ENCODE data around the gene MYO7A.

The MYO7A gene

DNA sequence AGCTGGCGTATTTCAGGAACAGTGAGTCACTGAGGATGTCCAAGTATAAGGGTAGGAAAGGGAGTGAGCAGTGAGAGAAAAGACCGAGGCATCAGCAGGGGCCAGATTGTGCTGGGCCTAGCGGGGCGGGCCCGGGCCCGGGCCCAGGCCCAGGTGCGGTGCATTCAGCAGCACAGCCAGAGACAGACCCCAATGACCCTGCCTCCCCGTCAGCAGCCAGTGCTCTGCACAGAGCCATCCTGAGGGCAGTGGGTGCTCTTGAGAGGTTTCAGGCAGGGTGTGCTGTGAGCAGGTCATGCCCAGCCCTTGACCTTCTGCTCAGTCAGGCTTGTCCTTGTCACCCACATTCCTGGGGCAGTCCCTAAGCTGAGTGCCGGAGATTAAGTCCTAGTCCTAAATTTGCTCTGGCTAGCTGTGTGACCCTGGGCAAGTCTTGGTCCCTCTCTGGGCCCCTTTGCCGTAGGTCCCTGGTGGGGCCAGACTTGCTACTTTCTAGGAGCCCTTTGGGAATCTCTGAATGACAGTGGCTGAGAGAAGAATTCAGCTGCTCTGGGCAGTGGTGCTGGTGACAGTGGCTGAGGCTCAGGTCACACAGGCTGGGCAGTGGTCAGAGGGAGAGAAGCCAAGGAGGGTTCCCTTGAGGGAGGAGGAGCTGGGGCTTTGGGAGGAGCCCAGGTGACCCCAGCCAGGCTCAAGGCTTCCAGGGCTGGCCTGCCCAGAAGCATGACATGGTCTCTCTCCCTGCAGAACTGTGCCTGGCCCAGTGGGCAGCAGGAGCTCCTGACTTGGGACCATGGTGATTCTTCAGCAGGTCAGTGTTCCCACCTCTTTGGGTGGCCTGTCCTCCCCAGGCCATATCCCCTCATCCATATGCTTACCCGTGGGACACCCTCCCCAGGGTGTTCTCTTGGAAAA lies 2.1 kb downstream of the MYO7A start:
- DNase-seq: no peak

DNA sequence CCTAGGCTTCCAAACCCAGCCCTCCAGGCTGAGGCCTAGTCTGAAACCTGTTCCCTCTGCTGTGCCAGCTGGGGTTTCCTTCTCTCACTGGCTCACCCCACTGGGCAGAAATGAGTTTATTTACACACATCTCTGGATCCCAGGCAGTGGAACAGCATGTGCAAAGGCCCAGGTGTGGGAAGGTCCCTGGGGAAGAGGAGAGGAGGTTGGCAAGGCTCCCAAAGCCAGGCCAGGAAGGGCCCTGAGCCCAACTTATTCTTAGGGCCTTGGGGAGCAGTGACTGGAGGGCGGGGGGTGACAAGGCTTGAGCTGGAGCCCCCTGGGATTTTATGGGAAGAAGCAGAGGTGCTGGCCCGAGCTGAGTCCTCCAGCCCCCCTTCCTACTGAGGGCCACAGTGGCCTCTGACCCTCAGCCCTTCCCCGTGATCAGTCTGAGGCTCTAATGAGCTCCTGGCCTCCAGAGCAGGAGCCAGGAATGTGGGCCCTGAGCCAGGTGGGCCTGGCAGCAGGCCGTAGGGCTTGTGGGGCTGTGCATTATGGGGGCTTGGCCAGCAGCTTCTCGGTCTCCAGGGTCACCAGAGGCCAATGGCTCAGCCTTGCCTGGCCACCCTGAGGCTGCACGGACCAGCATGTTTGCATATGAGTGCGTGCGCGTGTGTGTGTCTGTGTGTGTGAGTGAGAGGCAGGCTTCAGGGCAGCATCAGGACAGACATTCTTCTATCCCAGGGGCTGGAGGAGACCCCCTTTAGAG lies 2.9 kb downstream of the MYO7A start:
- no peak for DNase-seq

DNA sequence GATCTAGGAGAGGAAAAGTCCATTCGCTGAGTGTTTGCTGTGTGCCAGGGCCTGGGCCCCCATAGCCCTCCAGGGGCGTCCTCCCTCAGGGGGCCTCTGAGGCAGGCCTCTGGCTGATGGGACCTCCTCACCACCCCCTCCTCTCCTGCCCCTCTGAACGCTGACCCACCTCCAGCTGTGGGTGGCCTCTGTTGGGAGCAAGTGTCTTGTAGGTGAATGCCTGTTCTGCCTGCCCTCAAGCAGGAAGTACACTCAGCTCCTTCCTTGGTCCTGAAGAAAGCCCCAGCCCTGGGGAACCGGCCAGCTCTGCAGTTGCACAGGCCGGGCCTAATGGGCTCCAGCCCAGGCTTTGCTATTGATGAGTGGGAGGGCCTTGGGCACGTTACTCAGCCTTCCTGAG lies 3.5 kb downstream of the MYO7A start:
- DNase-seq: no peak

DNA sequence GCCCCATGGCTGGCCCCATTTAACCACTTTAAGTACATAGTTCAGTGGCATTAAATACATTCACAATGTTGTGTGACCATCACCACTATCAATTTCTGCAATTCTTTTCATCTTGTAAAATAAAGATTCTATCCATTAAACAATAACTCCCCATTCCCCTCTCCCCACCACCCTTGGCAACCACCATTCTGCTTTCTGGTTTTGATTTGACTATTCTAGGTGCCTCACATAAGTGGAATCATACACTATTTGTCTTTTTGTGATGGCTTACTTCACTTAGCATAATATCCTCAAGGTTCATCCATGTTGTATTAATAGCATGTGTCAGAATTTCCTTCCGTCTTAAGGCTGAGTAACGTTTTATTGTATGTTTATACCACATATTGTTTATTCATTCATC lies 7.0 kb downstream of the MYO7A start:
- DNase-seq: no peak

DNA sequence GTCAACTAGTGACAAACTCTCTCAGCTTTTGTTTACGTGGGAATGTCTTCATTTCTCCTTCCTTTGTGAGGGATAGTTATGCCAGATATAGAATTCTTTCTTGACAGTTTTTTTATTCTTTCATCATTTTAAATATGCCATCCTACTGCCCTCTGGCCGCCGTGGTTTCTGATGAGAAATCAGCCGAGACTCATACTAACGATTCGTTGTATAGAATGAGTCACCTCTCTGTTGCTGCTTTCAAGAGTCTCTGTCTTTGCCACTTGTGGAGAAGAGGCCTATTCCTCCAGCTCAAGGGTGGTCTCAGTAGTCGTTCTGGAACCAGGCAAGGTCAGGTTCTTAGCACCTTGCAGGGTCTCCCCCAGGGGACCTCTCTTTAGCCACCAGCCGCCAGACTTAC lies 8.0 kb downstream of the MYO7A start:
- DNase-seq: no peak

DNA sequence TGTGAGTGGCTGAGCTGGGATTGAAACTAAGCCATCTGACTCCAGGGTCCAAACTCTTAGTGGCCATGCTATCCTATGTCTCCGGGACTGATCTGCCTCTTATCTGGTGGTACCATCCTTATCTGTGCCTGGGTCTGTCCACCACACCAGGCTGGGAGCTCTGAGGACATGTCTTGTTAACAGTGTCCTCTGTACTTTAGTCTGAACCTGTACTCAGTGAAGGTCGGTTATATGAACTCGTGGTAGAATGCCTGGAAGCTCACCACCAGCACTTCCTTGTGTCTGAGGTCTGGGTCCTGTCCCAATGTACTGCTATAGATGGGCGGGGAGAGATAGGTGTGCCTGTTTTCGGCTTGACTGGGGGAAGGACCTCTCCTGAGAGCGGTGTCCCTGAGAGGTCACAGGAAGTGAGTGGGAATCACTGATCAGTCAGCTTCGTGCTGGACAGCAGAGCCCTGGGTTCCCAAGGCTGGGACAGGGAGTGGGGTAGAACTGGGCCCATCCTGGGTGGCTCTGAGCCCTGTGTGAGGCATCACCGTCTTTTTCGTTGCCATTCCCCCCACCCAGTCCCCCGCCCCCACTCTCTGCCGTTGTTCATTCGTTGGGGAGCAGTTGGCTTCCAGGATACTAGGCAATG lies 8.9 kb downstream of the MYO7A start:
- DNase-seq: no peak

DNA sequence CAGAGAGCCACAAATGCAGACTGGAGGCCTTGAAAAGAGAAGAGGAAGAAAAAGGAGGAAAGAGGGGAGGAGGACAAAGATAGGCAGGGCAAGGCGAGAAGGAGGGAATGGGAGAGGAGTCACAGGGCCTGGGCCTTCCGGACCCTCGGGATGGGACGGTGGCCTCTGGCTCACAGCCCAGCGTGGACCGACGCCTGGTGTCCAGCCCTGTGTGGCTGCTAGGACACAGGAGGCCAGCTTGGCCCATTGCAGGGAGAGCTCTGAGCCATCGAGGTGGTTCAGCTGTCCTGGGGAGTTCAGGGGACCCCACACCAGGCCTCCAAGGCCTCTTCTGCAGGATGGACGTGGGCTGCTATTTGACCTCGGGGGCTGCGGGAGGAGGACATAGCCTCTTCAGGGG lies 9.4 kb downstream of the MYO7A start:
- DNase-seq: no peak

DNA sequence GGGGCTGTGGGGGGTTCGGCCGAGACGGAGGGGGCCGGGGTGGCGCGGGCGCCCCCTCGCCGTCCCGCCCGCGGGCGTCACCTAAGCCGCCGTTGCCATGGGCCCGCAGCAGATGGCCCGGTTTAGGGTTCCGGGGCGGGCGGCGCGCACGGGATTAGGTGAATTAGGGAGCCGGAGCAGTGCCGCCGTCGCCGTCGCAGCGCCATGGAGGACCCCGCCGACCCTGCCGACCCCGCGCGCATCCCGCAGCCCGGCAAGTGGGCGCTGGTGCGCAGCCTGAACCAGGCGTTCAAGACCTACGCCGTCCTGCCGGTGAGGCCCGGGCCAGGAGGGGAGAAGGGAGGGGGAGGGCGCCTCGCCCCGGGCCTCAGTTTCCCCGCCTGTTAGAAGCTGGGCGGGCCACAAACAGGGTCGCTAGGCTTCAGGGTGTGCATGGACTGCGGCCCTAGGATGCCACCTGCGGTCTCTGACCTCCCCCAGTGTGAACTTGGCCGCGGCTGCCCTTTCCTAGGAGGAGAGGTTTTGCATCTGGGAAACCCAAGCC lies 10.1 kb downstream of the MYO7A start:
- no peak for DNase-seq

DNA sequence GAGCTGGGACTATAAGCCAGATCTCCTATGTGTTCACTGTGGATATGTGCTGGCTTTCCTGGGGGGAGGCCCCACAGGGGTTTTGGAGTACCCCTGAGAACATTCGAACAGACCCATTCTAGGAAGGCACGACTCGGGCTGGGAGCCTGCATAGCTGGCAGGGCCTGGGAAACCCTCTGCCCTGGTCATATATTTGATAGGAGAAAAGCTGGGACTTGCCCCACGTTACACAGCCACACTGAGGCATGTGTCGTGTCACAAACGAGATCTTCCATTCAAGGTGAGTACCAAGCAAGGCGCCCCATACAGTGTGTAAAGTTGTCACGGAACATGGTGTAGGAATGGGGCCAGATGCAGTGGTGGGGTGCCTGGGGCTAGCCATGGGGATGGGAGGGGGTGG lies 11.2 kb downstream of the MYO7A start:
- no peak for DNase-seq

DNA sequence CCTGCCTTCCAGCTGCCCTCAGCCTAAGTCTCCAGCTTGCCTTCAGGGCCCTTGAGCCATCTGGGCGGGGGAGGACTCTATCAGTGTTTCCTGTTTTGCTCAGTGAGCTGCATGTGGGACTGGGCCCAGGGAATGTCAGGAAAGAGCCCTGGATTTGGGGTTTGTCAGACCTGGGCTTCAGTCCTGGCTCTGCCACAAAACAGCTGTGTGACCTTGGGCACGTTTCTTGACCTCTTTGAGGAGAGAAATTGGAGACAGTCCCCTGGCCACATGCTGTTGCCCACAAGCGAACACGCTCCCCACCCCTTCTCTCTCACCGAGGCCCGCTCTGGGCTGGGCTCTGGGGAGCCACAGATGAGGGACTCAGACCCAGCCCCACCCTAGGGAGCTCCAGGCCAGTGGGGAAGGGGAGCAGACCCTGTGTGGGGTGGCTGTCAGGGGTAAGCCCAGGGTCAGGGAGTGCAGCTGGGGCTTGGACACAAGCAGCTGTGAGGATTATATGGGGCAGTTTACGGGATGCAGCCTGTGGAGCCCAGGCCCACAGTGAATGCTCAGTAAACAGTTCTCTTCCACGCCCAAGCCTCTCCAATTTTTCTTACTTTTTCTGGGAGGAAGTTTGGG lies 12.3 kb downstream of the MYO7A start:
- DNase-seq: no peak

DNA sequence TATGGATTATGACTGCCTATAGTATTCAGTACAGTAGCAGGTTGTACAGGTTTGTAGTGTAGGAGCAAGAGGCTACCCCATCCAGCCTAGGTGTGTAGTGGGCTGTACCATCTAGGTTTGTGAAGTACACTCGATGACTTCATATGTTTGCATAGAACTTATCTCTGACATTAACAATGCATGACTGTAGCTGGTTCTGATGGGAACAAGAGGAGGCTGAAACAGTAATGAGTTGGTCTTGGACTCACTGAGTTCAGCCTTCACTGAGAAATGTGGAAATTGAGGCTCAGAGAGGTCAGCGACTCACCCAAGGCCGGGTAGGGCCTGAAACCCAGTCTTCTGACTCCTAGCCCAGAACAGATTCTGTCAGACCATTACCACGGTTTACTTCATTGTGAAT lies 13.0 kb downstream of the MYO7A start:
- no peak for DNase-seq

DNA sequence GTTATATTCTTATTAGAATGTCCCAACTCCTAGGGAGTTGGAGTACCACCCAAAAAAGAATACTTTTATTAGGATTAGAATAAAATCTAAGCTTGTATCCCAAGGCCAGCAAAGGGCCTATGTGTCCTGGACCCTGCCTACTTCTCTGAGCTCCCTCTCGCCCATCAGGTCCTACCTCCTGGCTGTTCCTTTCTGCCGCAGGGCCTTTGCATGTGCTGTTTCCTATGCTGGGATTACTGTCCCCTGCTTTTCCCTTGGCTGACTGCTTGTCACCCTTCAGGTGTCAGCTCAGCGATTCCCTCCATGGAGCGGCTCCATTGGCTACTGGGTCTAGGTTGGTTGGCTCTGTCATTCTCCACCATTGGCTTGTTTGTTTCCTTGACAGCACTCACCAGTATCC lies 13.4 kb downstream of the MYO7A start:
- DNase-seq: no peak

DNA sequence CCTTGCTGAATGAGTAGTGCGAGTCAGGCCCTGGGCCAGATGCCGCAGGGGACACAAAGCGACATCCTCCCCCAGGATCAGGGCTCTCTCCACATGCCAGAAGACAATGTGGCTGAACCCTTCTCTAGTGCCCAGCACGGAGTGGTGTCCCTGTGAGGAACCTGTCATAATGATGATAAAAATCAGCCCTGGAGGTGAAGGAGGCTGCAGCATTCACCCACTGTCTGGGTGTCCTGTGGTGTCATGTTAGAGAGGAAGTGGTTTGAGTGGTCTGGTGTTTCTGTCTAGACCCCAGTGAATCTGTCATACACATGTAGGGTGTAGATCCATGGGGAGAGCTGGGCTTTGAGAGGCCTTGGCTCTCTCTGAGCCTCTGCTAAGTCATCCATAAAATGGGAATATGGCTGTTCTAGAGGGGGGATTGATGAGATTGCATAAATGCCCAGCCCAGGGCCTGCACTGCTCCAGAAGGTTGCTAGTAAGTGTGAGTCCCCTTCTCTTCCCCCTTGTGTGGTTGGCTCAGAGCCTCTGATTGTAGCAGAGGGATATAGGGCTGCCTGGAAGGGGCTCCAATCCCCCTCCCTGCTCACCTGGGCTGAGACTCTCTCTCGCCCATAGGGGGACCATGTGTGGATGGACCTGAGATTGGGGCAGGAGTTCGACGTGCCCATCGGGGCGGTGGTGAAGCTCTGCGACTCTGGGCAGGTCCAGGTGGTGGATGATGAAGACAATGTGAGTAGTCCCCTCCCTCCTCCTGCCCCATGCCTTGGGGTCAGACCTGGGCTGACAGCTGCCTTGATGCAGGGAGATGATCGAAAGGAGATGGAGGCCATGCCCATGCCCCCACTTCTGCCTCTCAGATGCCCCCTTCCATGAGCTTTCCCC lies 14.3 kb downstream of the MYO7A start:
- no peak for DNase-seq

DNA sequence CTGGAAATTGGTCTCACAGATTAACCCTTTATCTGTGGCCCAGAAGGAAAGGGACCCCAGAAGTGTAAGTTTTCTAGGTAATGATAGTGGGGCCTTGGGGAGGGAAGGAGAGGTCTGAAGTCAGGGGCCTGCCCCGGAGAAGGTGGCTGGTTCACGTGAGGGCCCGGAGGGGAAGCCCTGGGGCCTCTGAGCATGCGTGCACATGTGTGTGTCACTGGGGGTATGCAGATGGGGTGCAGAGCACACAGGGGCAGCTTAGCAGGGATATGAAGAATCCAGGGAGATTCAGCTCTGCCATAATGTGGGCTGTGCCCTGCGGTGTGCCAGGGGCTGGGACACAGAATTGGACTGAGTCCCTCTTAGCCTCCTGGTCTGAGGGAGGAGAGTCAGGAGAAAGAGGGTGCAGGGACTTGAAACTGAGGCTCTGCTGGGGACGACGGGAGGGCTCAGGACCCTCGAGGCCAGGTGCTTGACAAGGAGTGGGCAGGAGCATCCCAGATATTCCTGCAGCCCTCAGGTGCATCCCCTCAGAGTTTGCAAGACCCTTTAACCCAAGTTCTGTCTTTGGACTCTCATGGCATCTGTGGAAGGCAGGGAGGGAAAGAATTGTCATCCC lies 15.5 kb downstream of the MYO7A start:
- no peak for DNase-seq

DNA sequence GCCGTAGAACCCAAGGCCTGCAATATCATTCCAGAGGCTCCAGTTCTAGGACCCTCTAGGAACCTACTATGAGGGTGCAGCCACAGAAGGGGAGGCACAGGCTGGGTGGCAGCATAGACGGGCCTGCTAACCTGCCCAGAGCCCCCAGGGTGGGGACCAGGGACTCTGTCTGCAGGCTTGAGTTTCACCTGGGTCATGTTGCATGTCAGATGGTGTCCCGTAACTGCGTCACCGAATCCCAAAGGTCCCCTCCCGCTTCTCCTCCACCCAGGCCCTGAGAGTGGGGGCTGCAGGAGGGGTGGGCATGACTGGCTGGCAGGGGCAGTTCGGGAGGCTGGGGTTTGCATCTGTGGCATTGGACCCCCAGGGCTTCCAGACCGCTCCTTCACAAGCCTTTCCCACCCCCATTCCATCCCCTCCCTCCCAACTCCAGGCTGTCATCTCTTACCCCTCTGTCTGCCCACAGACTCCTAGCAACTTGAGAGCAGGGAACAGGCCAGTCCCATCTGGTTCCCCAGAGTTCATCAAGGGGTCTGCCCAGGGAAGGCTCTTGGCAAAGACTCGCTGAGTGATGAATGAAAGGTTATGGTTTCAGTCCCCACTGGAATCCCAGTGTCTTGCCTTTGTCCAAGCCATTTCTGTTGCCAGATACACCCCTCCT lies 16.3 kb downstream of the MYO7A start:
- no peak for DNase-seq

DNA sequence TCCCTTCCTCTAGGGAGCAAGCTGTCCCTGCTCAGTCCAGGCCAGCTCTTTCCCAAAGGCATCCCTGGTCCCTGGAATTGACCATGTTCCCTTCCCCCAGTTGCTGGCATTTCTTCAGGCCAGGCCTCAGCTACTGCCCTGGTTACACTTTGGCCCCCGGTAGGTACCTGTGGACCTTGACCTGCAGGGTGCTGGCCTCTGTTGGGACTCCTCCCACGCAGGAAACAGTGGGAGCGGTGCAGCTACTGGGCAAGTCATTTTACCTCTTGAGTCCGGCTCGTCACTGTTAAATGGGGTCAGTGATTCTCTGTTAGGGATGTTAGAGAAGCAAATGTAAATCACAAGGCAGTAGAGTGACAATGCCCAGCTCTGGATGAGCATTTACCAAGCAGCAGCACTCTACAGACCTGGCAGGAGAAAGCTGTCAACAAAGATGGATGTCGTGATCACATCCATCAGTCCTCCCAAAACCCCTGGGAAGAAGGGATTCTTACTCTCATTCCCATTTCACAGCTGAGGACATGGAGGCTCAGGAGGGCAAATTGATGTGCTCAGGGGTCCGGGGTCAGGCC lies 16.9 kb downstream of the MYO7A start:
- DNase-seq: no peak

DNA sequence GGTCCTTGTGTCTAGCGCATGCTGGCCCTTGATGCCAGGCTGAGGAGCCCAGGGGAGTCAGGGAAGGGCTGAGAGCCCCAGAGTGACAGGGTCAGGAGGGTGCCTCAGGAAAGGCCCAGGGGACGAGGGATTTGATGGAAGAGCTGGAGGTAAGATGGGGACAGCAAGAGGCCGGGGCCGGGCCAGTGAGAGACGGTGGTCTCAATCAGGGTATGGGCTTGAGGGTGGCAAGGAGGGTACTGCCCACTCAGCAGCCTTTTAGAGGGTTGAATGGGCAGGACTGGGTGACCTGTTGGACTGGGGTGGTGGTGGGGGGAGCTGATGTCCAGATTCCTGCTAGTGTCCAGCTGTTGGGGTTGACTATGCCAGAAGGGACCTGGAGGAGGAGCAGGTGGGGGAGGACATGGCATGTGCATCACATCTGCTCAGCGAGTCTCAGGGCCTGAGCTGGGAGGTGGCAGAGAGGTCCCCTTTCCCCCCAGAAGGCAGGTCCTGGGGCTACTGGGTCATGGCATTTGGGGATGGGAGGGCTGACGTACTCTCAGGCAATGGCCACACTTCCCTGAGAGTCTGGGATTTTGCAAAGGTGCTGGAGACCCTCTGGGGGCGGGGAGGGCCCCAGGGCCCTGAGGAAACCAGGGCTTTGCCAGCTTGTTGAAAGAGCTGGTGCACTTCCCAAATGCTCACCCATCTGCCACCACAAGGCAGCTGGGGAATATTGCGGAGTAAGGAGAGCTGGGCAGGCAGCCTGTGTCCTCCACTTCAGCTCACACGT lies 18.4 kb downstream of the MYO7A start:
- no peak for DNase-seq

DNA sequence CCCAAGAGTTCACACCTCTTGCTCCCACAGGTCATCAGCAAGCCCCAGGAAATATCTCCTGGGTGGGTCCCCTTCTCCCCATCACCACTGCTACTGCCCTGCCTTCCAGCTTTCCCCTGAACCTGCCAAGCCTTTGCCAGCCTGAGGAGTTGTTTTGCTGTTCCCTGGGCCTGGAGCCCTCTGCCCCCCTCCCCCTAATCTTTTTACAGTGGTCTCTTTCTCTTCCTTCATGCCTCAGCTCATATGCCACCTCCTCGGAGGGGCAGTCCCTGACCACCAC lies 18.9 kb downstream of the MYO7A start:
- no peak for DNase-seq

DNA sequence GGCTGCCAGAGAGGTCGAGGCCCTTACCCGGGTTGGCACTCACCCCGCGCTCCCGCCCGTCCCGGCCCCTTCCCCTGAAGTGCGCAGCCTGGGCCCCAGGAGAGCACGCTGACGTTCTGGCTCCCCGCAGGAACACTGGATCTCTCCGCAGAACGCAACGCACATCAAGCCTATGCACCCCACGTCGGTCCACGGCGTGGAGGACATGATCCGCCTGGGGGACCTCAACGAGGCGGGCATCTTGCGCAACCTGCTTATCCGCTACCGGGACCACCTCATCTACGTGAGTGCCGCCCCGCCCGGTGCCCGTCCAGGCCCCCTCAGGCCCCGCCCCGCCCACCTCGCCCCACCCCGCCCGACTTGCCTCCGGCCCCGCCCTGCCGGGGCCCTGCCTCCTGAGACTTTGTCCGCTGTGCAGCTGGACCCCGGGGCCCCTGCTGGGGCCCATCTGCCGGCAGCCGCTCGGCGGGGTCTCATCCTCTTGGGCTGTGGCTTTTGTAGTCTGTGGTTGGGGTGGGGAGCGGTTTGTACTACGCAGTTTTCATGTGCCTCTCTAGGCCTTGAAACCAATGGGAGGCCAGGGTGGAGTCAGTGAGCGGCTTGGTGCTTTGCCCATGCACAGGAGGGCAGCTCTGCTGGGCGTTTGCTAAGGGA lies 19.7 kb downstream of the MYO7A start:
- DNase-seq: no peak
